HG02763 (cell line): ENCODE results near the gene DIS3L2.

Experiments
- ATAC-seq: cut with Tn5 transposase; IDR thresholded peaks from one replicate; pipeline ENCODE4 v1.9.1; 2021; ENCODE audit warnings: mild to moderate bottlenecking, moderate library complexity; ENCODE audit not compliant: unreplicated experiment

Gene DIS3L2

DNA sequence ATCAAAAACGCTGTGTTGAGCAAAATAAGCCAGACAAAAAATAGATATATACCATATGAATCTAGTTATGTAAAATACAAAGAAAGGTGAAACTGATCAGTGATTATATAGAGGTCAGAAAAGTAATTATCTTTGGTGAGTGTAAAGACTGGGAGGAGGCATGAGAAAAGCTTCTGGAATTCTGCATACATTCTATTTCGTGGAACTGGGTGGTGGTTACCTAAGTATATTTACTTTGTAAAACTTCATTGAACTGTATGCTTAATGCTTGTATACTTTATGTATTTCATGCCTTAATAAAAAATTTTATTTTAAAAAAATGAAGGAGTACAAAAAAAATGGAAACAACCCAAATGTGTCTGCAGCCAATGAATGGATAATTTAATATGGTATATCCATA, 263.9 kb downstream of the DIS3L2 start:
- ATAC-seq: no peak

DNA sequence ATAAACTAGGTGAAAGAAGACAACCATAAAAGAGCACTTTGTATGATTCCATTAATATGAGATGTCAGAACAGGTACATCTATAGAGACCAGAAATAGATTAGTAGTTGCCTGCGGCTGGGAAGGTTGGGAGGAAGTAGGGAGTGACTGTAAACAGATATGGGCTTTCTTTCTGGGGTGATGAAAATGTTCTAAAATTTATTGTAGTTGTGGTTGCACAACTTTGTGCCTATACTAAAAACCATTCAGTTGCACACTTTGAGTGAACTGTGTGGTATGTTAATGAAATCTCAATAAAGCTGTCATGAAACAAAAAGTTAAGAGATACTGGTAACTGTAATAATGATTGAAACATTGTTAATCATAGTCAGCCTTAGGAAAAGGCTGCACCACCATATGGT, 264.4 kb downstream of the DIS3L2 start:
- no peak for ATAC-seq

DNA sequence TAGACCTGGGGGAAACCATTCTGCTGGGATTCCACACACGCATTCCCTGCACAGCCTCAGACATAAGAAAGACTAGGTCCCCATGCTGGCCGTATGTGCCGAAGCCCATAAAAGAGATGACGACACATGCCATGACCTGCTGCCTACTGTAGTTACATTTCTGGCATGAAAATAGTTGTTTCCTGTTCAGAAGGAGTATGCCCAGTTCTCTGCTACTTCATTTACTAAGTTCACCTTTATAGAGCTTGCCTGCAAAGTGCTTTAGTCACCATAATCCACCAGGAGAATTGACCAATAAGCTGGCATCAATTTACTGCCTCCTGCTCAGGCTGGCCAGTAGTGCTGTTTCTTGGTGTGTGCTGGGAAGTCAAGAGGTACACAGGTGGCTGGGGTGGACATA, 266.8 kb downstream of the DIS3L2 start:
- no peak for ATAC-seq

DNA sequence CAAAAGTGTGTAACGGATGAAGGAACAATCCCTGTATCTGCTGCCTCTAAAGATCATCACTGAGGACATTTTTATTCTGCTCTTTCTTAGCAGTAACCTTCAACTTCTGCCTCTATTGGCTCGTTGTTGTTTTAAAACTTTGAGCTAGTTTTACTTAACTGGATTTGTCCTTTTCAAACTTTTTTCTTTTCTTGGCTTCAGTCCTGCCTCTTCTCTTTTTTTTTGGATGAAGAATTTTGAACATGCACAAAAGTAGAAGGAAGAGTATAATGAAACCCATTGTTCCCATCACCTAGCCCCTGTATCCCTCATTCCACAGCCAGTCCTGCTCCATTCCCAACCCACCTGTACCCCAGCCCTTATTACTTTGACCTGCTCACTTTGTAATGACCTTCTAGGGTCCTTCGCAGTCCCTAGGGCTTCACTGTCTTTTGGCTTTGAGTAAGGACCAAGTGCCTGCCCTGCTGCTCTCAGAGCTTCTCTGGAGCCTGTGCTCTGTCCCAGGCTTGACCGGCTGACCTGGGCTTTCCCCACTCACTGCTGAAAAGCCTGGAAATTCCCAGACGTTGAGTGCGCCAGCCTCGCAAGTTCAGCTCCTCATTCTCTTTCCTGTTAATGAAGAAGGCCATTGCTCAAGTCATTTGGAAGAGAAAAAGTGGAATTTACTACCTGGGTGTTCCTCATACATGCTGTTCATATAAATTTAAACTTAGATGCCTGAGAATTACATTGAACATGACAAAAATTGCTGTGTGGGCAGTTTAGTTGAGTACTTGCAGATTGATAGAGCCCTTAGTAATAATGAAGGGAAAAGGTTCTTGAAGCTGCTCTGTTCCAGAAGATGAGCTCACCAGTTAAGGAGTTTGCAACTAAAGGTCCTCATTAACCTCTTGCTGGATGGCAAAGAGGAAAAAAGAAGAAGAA, 267.7 kb downstream of the DIS3L2 start:
- ATAC-seq: no peak

DNA sequence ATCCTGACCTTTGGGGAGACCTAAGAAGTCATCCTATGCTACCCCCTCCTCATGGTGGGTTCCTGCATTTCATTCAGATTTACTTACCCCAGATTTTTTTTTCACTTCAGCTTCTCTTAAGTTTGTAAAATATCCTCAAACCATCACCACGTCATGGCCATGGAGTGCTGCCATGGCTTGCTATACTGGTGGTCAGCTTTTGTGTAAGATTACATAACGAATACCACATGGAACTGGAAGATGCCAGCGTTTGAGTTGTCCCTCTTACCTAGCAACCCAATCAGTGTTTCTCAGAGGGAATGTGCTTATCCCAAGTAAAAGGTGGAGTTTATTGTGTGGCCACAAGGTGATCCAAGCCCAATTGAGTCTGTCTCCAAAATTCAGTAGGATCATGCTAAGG, 268.4 kb downstream of the DIS3L2 start:
- ATAC-seq: no peak

DNA sequence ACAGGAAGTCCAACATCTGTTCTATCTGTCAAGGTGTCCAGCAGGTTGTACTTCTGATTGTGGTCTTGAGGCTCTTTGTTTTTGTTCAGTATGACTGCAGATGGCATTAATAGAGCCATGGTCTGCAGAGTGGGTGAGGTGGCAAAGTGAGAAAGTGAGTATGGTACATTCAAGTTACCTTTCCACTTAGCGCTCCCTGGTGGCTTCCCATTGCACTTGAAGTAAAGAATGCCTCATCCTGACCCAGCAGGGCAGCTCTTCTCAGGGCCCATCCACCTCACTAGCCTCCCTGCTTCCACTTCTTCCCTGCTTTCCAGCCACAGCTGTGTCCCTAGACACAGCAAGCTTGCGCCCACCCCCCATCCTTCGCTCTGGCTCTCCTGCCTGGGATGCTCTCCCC, 269.0 kb downstream of the DIS3L2 start:
- no peak for ATAC-seq

DNA sequence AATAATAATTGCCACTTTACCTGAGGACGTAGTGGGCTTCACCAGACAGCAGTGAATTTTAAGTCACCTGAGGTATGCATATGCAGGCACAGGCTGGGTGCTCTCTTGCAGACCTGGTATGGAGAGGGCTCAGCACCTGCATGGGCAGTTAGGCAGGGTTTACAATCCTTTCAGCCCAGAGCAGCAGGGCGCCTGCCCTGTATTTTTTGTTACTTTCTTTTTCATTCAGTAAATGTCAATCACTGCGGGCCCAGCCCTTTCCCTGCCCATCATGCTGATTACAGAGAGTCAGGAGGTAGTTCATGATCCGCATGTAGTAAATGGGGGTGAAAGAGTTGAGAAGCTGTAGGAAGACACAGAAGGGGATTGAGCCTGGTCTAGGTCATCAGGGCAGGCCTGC, 270.0 kb downstream of the DIS3L2 start:
- ATAC-seq: no peak

DNA sequence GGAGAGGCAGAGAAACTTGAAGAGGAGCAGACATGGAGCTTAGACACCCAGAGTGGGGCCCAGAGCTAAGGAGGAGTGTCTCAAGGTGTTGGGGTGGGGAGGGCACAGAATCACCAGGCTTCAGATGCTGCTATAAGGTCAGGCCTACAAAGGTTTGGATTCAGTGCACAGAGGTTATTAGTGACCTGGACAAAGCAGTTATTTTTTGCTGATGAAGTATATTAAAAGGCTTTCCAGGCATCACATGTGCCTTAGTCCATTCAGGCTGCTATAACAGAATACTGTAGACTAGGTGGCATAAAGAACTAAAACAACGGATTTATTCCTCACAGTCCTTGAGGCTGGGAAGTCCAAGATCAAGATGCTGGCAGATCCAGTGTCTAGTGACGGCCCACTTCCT, 271.4 kb downstream of the DIS3L2 start:
- ATAC-seq: no peak

DNA sequence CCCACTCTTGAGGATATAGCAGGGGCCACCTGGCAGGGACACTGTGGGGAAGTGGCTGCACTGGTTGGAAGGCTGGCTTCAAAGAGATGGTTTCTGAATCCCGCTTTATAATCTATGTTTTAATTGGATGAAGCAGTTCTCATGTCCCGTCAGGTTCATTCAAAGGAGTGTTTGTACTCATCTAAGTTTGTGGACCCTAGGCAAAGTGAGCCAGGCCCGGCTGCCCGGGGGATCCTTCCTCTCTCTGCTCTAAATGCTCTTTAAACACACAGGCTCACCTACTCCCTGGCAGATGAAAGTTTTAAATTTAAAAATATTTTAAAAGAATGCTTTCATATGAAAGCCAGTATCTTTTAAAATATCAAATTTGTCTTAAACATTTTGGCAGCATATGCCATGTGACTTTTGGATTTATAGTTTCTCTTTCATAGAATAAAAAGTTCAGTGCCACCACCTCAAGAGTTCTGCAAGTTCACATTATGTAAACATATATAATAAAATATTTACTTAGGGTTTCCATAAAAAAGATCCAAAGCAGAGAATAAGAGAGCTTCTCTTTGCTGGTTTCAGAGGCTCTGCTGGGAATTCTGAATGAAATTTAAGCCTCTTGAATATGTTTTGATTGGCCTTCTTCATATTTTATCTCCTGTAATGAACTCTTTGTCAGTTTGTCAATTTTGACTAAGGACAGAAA, 273.6 kb downstream of the DIS3L2 start:
- no peak for ATAC-seq

DNA sequence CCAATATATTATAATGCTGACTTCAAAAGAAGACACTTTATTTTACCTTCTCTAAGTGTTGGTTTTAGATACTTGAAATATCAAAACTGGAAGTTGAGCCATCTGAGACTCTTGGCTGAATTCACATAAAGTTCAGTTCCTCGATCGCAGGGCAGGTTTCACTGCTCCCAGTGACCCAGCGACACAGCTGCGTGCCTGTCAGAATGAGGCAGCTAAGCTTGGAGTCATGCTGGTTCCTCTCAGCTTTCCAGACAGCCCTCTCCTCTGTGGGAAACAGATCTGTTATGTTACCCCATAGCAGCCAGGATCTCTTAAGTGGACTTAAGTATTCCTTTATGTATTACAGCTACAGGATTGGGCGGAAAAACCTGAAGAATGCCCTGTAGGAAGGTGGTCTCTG, 274.2 kb downstream of the DIS3L2 start:
- no peak for ATAC-seq

DNA sequence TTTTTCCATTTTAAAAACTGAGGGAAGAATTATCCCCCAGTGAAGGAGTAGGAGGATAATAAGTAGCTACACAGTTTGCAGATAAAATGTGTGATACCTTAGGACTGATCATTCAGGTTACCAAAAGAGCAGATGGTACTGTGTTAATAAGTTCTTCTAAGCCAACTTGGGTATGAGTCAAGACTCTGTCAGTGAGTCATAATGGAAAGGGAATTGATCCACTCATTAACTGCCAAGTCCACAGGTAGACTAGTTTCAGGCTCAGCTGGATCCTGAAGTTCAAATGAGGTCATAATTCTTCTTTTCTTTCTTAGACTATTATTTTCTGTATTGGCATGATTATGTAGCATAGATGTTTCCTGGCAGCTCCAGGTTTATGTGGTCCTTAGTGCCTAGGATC, 274.7 kb downstream of the DIS3L2 start:
- peak; percentile 49 for ATAC-seq

DNA sequence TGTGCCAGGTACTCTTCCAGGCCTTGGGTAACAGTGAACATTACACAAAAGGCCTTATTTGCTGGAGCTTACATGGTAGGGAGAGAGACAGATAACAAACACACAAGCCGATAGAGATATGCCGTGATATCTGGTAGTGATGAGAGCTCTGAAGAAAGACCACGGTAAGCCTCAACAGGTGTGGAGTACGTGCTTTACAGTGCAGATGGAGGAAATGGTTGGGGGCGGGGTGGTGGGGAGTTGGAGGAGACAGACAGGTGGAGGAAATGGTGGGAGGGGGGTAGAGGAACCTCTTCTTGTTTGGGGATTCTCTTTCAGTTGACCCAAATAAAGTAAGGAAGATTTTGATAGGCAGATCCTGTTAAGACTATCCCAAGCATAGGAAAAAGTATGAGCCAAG, 276.0 kb downstream of the DIS3L2 start:
- no peak for ATAC-seq

DNA sequence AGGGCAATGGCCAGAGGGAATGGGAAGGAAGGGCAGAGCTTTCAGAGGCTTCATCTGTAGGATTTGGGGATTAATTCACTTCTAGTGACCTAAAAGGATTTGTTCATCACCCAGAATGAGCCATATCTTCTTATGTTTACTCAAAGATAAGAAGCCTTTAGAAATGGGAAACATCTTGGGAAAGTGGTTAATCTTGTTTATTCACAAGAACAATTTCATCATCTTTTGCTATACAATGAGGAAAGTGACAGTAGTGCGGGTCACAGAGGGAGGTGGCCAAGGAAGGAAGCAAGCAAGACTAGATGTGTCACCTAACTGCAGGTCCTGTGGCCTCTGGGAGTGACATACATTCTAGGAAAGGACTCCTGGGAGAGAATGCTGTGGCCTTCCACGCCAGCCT, 276.6 kb downstream of the DIS3L2 start:
- ATAC-seq: no peak

DNA sequence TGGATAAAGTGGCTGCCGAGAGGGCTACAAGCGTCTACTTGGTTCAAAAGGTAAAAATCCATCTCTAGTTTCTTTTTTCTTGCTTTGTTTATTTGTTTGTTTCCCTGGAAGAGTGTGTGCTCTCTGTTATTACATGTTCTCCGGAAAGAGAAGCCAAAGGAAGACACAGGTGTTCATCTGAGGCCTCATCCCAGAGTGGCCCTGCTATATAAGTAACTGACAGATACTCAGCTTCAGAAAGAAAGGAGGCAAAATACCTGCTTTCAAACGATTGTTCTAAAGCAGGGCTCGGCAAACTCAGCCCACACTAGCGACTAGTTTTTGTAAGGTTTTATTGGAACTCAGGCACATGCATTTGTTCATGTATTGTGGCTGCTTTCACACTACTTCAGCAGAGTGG, 277.1 kb downstream of the DIS3L2 start:
- ATAC-seq: no peak

DNA sequence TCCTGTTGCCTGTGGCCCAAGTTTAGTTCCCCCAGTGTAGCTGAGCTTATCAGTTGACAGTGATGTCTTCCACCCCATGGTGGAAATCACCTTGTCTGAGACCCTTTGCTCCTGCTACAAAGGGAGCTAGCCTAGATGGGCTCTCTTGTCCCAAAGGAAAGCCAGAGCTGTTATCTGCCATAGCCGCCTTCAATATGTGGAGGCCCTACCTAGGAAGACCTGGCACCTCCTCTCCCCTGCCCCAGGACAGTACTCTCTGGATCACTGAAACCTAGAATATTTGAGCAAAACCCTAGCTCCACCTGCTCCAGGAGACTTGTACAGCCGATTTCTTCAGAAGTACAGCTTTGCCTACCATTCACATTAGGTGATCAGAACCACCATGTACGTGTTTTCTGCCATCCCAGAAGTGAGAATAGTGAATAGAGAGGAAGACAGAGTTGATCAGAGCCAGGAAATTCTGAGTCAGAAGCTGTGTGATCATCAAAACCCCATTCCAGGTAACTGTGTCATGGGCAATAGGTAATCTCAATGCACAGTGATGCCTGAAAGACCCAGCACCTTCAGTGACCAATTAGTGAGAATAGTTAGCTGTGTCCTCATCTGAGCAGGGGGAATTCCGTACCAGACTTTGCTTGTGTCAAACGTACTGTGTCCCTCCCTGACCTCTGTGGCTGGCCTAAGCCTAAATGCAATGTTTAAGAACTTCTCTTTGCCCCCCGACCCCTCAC, 278.6 kb downstream of the DIS3L2 start:
- ATAC-seq: no peak

DNA sequence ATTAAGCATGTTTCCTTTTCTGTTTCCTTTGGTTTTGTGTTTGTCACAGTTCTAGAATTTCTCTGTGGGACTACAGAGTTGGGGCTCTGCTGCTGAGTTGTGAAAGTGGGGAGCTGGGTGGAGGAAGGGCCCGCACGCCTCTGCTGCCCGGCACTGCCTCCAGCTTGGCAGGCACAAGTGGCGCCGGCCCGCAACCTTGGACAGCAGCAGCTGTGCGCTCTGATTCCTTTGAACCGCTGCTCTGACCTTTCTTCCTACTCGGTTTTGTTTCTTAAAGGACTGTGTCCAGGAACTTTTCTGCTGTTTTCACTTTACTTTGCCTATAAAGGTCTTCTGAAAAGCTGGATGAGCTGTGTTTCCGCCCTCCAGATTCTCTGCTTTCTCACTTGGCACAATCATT, 279.4 kb downstream of the DIS3L2 start:
- ATAC-seq: no peak

DNA sequence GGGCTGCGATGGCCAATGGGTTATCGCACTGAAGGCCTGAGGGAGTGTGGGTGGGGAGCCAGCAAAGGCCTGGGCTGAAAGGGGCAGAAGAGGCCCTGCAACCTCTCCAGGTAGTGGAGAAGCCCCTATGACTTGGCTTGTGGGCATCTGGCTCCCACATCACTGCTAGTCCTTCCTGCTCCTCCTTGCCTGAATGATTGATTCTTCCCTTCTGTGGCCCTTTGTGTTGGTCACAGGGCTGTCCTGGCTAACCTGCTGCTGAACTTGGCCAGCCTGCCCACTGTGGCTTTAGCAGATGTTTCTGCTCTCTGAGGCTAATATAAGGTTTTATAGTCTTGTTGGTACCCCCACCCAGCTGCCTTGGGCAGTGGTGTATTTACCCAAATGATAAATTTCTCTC, 280.8 kb downstream of the DIS3L2 start:
- ATAC-seq: no peak

DNA sequence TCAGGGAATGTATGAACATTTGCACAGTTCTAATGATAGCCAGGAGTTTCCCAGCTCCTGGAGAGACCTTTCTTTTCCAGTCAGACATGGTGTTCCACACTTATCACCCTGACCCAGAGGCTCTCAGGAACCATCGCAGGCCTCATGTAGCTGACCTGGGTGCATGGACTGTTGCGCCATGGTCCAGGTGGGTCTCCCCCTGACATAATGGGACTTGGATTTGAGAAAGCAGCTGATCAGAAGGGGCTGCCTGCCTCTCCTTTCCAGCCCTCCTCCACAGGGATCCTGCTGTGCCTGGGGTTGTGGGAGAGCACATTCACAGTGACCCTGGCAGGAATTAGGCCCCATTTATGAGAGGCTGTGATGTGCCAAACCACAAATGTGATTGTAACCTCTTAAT, 283.6 kb downstream of the DIS3L2 start:
- no peak for ATAC-seq

DNA sequence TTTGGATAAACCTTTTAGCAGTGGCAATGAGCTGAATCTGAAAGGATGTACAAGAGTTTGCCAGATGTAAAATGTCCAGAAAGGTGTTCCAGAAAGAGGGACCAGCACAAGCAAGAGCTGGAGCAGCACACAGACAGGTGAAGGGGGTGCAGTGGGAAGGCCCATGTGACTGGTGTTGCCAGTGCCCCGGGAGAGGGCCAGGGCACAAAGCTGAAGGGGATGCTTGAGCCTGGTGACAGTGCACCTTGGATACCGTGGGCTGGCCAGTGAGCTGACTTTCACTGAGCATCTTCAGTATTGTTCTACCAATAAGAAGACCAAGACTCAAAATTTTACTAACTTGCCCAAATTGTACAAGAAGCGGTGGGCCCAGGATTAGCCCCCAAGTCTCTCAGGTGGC, 284.7 kb downstream of the DIS3L2 start:
- no peak for ATAC-seq

DNA sequence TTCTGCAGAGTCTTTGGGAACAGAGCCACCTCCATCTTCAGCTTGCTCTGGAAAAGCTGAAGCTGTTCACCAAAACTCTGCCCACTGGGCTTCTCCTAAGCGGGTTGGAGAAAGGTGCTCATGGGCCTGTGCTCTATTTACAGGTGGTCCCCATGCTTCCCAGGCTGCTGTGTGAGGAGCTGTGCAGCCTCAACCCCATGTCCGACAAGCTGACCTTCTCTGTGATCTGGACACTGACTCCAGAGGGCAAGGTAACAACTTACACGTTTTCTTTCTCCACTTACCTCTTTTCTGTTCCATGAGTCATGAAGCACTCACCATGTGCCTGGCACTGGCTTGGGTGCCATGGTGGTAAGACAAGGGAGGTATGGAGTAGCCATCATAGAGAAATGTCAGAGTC, 287.6 kb downstream of the DIS3L2 start:
- no peak for ATAC-seq

DNA sequence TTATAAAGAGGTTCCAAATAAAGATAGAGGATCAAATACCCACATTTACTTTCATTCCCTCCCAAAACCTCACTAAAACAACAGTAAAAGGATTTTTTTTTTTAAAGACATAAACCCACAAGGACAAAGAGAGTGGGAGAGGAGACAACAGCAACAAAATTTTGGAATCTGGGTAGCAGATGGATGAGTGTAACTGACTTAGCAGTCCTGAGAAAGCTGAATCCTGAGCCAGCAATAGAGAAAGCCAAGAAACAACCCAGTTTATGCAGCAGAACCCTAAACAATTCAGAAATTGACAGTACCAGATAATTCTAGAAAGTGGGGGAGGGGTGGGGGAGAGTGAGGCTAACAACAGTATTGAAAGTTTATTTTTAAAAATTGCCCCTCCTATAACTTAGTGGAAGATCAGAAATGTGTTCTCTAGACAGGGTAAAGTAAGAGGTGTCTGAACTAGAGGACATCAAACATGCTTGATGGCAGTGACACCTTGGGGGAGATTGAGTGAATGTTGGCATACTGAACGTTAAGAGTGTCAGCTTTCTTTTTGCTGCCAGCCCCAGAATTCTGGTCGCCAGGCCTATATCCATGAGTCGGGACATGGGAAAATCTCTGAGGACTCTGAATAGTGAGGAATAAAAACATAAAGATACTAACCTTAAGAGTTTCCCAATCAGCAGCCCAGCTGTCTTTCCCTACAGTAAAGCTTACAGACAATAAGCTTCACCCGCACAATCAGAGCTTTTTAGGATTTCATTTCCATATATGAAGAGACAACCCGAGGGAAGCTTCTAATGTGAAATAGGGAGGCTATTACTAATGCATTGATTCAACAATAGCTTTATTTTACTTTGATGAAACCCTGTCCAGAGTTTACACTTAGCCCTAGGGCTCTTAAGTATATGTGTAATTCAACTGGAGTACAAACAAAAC, 289.0 kb downstream of the DIS3L2 start:
- ATAC-seq: no peak
